NCI-H526 treated with DMSO at 0.1 percent for 48 hours (cell line): ENCODE measurements around the gene NDUFA3.

Experiments
- DNase-seq: peaks from one replicate; lab custom pipeline; 2025; lab: John Stamatoyannopoulos, UW

Gene NDUFA3

DNA sequence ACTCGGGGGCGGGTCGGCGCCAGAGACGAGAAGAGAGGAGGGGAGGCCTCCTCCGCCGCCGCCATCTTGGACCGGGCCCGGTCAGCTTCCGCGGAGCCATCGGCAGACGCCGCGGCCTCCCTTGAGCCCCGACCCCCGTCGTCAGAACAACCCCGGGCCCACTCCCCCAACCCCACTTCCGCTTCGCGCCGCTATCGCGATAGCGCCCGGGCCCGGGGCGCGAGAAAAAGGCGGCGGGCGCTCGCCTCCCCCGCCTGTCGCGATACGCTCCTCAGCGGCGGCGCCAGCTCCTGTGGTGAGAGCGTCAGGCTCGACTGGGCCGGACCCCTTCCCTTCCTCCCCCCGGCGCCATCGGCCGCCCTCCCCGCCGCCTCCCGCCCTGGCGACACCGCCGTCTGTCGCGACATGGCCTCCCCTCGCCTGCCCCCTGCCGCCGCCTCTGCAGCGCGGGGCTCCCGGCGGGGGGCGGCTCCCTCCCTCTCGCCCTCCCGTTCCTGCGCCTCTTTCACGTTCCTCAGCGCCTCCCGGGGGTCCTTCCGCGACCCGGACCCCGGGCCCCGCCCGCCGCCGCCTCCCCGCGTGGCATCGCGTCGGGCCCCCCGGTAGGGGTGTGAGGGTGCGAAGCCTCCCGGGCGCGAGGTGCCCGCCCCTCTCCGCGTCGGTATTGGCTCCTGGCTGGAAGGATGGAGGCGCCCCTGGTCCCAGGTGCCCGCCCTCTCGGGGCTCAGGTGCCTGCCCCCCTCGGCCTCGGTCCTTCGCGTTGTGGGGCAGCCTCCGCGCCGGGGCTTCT lies 35.2 kb downstream of the NDUFA3 start, which contains the start of gene CNOT3:
Gene CNOT3 (plus strand): TSS at position 64 of the 790 bp plus-strand sequence. CDS start 5,217 bp downstream, outside the sequence.
- no peak for DNase-seq

DNA sequence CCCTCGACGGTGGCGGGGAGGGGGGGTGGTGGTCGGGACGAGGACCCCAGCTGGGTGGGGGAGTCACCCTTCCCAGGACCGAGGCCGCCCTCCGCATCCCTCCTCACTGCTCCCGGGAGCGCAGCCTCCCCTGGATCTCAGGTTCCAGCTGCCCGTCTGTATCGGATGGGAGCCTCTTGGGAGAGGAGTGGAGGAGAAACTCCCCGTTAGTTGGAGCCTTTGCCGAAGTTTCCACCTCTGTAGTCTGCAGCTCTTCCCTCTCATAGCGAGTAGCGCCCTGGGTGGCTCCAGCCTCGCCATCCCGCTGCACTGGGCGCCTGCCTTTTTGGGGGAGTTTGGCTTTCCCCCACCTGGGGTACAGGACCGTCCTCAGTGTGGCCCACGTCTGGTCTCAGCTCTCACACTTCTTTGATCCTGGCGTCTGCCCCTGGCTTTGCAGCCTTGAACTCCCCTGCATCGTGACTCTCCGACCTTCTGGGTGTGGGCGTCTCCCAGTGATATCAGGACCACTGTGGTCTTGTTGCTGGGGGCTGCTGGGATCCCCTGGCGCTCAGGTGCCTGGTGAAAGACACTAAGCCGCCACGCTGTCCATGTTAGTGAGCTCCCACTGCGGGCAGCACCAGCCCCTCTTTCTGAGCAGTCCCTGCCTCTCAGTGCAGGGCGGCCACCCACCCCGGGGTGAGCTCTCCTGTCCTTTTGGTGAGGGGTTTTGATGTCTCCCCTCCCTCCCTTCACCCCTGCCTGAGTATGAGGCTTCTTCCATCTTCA lies 36.0 kb downstream of the NDUFA3 start:
- no peak for DNase-seq

DNA sequence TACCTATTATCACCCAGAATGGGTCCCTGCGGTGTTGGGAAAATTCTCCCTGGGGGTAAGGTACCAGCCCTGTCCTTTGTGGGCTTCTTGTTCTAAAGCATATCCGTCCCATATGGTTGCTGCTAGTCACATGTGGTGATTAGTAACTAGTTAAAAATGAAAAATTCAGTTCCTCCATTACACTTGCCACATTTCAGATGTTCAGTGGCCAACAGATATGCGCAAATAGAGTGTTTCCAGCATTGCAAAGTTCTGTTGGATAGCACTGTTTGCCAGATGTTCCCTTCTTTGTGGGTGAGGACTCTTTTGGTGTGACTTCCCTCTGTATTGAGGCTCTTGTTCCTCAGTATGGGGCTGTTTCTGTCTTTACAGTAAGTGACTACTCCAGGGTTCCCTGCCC lies 38.7 kb downstream of the NDUFA3 start:
- DNase-seq, result no peak

DNA sequence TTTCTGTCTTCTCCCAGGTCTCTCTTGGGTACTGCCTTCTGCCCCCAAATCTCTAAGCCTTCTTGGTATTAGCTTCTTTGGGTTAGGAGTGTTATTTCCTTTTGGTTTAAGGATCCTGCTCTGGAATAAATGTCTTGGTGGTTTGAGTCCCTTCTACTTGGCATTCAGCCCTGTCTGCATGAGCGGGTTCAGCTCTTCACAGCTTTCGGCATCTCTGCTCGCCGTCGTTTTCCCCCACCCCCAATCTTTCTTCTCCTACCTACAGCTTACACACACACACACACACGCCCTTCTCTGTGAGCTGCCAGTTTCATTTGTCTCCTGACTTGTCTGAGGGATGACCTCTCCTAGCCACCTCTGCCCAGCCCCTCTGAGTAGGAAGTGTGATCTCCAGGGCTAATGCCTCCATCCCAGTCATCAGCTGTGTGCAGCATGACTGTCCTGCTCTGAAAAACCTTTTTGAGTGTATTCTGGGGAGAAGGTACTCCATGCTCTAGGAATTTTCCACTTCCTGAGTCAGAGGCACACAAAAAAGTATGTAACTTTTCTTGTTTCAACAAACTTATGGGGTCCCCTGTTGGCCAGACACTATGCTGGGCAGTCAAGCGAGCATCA lies 39.6 kb downstream of the NDUFA3 start:
- no peak for DNase-seq

DNA sequence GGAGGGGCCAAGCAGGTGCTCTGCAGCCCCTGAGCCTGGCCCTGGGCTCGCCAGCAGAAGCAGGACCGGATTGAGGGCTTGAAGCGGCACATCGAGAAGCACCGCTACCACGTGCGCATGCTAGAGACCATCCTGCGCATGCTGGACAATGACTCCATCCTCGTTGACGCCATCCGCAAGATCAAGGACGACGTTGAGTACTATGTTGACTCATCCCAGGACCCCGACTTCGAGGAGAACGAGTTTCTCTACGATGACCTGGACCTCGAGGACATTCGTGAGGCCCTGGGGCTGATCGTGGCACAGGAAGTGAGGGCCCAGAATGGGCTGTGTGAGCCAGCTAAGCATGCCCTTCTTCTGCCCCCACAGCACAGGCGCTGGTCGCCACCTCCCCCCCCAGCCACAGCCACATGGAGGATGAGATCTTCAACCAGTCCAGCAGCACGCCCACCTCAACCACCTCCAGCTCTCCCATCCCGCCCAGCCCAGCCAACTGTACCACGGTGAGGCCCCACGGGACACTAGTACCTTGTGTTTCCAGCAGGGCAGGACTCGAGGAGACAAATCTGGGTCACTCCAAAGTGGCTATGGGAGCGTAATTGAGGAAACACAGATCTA lies 43.0 kb downstream of the NDUFA3 start:
- no peak for DNase-seq

DNA sequence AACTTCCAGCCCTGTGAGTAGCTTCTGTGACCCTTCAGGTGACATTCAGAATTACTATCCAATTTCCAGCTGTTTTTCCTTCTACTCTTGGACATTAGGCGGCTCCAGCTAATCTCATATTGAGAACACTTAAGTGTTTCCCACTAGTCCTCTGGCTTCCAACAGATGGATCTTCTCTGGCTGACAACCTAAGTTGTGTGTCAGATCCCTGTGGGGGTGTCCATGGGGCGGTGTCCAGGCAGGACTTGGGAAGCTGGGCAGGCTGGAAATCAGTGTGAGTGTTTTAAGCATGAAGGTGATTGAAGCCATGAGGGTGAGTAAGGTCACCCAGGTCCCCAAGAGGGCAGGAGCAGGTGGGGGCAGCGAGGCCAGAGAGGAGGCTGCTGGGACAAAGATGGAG lies 45.0 kb downstream of the NDUFA3 start:
- no peak for DNase-seq

DNA sequence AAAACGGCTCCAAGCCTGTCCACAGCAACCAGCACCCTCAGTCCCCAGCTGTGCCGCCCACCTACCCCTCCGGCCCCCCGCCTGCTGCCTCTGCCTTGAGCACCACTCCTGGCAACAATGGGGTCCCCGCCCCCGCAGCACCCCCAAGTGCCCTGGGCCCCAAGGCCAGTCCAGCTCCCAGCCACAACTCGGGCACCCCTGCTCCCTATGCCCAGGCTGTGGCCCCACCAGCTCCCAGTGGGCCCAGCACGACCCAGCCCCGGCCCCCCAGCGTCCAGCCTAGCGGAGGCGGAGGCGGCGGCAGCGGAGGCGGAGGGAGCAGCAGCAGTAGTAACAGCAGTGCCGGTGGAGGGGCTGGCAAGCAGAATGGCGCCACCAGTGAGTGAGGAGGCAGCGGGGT lies 45.5 kb downstream of the NDUFA3 start:
- DNase-seq, result no peak

DNA sequence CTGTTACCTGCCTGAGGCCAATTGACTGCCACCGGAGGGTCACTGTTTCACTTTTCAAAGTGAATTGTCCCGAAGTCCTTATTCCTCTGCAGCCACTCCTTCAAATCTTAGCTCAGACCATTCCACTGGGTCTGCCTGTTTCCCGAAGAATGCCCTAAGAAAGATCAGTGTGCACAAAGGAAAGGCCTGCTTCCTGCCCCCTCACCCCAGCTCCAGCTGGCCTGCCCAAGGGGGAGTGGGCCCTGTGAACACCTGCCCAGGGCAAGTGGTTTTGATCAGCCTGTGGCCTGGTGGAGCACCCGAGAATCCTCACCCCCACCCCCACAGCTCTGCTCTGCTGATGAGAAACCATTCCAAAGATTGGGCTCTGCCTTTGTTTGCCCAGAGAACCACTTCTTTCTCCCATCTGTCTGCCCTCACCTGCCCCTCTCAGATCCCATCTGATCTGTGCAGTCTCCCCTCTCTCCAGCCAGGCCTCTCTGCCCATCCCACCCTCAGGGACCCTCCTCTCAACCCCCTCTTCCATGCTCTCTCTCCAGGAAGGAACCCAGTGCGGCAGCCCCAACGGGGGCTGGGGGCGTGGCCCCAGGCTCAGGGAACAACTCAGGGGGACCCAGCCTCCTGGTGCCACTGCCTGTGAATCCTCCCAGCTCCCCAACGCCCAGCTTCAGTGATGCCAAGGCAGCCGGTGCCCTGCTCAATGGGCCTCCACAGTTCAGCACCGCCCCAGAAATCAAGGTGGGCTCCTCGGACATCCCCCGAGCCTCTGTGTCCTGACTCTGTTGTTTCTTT lies 46.6 kb downstream of the NDUFA3 start:
- DNase-seq, result no peak

DNA sequence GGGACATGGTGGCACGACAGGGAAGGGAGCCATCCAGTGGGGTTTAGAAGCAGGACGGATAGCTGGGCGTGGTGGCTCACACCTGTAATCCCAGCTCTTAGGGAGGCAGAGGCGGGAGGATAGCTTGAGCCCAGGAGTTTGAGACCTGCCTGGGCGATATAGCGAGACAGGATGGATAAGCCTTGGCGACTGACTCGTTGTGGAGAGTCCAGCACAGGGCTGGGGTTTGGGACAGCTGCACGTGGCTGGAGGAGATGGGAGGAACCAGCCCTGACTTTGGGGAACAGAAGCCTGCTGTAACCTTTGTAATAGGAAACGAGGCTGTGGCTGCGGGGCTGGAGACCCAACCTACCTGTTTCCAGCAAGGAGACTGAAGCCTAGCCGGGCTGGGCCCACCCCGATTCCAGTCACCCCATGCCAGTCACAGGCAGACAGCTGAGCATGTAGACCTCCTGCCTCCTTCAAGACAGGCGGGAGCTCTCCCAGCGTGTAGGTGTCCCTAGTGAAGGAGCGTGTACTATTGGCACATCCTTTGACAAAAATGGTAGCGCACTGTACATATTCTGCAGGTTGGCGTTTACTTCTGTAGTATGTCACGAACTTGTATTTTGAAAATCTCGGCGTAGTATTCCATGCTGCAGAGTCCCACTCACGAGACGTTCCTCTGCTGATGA lies 48.8 kb downstream of the NDUFA3 start:
- no peak for DNase-seq

DNA sequence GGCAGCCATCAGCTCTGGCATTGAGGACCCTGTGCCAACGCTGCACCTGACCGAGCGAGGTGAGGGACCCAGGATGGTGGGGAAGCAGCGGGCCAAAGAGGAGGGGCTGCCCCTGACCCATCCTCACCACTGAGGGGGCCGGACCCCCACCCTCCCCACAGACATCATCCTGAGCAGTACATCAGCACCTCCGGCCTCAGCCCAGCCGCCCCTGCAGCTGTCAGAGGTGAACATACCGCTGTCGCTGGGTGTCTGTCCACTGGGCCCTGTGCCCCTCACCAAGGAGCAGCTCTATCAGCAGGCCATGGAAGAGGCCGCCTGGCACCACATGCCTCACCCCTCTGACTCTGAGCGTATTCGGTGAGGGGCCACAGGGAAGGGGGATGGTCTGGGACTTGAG lies 49.6 kb downstream of the NDUFA3 start:
- DNase-seq, result no peak

DNA sequence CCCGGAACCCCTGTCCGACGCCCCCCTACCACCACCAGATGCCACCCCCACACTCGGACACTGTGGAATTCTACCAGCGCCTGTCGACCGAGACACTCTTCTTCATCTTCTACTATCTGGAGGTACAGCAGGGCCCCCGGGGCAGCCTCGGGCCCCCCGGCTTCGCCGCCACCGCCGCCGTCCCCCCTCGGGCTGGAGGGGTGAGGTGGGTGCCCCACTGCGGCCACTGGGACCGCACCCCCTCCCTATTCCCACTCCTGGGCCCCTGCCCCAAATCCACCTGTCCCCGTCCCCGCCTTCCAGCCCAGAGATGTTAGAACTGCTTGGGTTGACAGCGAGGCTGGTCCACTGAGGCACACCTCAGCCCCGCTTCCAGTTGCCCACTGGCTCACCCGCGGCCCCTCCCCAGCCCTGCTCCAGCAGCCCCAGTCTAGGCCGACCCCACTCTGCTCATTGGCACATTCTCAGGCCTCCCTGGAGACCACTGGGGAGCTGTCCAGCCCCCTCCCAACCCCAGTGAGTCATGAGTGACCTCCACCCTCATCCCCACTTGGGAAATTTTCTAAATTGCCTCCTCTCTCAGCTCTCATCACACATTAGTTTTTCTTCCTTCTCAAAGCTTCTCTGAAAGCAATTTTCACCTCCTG lies 50.3 kb downstream of the NDUFA3 start:
- DNase-seq, result no peak

DNA sequence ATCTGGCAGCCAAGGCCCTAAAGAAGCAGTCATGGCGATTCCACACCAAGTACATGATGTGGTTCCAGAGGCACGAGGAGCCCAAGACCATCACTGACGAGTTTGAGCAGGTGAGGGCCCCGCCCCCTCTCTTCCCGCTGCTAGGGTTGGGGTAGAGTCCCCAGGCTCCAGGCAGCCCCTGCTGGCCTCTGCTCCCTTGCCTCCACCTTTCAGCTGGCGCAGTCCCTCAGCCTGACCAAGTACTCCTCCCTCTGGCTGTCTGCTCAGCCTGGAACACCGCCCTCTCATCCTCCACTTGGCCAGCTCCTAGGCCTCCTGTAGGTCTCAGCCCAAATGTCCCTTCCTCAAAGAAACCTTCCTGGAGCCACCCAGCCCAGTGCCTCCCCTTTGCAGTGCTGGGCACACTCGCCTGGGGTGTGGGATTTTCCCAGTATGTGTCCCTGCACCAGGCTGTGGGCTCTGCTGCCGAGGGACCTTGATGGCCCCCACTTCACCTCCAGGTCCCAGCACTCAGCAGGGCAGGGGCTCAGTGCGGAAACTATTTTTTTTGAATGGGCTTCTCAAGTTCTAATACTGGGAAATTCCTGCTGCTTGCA lies 51.2 kb downstream of the NDUFA3 start:
- no peak for DNase-seq

DNA sequence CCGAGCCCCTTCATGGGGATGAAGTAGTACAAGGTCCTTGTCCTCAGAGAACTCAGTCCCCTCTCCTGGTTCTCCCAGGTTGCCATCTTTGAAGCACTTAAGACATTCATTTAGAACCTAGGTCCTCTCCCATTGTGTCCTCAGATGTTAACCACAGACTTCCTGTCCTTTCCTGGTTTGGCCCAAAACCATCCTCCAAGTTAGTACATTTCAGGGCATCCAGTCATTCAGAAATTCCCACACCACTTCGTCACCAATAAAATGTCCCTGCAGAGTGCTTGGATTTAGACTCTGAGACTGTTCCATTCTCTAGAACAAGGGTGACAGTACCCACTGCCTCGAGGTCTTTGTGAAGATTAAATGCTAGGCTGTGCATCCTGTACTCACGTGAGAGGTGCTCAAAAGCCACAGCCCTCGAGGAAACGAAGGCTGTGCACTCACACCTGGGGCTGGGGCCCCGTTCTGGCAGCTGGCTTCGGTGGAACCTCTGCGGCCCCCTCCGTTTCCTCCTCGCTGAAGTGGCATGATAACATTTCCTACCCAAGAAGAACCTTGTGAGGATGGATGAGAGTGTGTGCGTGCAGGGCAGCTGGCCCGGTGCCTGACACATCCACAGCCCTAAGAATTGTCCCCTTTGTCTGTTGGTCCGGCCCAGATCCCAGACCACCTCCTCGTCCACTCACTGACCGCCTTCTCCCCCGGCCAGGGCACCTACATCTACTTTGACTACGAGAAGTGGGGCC lies 52.1 kb downstream of the NDUFA3 start:
- no peak for DNase-seq

DNA sequence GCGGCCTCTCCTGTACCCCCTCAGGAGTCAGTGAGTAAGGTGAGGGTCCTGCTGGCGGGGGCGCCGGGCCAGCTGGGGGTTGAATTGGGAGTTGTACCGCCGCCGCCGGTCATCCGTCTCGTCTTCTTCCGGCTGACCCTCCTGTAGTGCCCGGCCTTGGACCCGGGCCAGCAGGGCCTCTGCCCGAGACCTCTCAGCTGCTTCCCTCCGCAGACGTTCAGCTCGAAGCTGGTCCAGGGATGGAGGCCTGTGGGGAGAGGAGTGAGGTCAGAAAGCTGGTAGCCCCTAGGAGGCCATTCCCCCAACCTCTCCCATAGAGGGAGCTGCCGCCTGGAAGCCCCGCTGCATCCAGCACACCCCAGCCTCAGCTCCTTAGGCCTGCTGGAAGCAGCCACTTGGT lies 53.0 kb downstream of the NDUFA3 start:
- no peak for DNase-seq

DNA sequence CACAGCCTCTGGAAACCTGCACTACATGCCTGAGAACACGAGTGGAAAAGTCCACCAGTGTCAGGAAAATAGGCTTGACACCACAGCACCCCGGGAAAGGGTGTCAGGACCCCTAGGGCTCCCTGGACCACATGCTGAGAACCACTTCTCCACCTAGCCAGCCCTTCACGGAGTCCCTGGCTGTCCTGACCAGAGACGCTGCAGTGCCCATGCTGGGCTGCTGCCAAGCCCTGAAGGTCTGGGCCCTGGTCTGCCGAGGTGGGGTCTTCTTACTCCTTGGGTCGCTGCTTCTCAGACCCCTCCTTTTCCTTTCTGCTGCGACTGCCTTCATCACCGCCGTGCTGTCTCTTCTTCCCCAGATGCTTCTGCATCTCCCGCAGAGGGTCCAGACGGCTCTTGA lies 53.8 kb downstream of the NDUFA3 start:
- no peak for DNase-seq

DNA sequence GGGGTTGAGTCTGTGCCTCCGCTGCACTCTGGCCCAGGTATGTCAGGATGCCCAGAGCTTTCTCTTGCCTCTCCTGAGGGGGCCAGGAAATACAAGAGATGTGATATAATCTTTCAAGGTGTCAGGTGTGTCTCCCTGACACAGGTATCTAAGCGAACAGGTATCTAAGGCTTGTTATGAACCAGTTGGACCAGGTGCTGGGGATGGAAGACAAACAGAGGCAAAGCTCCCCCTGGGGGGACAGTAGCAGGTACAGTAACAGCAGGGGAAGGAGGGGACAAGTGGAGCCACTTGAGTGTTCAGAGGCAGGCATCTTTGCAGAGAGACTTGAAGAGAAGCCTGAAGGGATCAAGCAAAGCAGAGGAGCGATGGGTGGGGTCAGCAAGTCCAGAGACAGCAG lies 54.3 kb downstream of the NDUFA3 start:
- DNase-seq, result no peak
